CD4-positive, CD25-positive, alpha-beta regulatory T cell (primary cell): ENCODE data around the gene RIGI. TPM values are rescaled to one million over a fixed set of nuclear protein-coding genes. Genes with fewer than 3 reads are reported as not detected.

Experiments used
- ATAC-seq, 2 donors: fragments of 150-1000 bp; cut with Tn5 transposase; one replicate each; pipeline ENCODE4 v1.10.0; 2021; ENCODE audit warnings: low read depth in 2 of 2, moderate number of reproducible peaks in 2 of 2, moderate library complexity in 1 of 2
- DNase-seq, 3 donors: peaks; one replicate each; pipeline versions ENCODE4 v3.0.0 to v3.0.0-alpha.2; 2012 to 2022; ENCODE audit warnings: mixed read lengths in 1 of 3
- H3K27ac ChIP-seq: one replicate; pipeline ENCODE4 v1.7.0; 2013; ENCODE audit warnings: mild to moderate bottlenecking, low read length; ENCODE audit not compliant: insufficient read depth, poor library complexity, severe bottlenecking
- H3K27me3 ChIP-seq: one replicate; pipeline ENCODE4 v1.7.0; 2013; ENCODE audit warnings: low read length; ENCODE audit not compliant: control insufficient read depth, insufficient read depth
- H3K36me3 ChIP-seq: one replicate; pipeline ENCODE4 v1.7.0; 2013; ENCODE audit warnings: mild to moderate bottlenecking, low read length, moderate library complexity; ENCODE audit not compliant: control insufficient read depth, insufficient read depth
- H3K4me1 ChIP-seq: 2 replicates; pipeline ENCODE4 v1.7.0; 2013; ENCODE audit warnings: mild to moderate bottlenecking, low read length; ENCODE audit not compliant: insufficient read depth, control insufficient read depth, poor library complexity, severe bottlenecking
- H3K4me3 ChIP-seq: one replicate; pipeline ENCODE4 v1.7.0; 2013; ENCODE audit warnings: low read depth, mild to moderate bottlenecking, low read length, moderate library complexity
- H3K9me3 ChIP-seq, 2 experiments: 1 replicate in 1 of 2; 2 replicates in 1 of 2; pipeline ENCODE4 v1.7.0; 2013; ENCODE audit warnings: low read length in 2 of 2, mild to moderate bottlenecking in 1 of 2, moderate library complexity in 1 of 2; ENCODE audit not compliant: control insufficient read depth in 2 of 2
- H3K27ac Mint-ChIP-seq, 3 donors: one replicate each; pipeline ENCODE4 v1.8.0; 2020 to 2022; ENCODE audit warnings: mild to moderate bottlenecking in 3 of 3, mixed read lengths in 3 of 3, moderate library complexity in 2 of 3
- H3K27me3 Mint-ChIP-seq: one replicate; pipeline ENCODE4 v1.8.0; 2022; ENCODE audit warnings: mild to moderate bottlenecking, mixed read lengths
- H3K36me3 Mint-ChIP-seq: one replicate; pipeline ENCODE4 v1.8.0; 2020; ENCODE audit warnings: mixed read lengths
- H3K4me1 Mint-ChIP-seq, 4 donors: one replicate each; pipeline ENCODE4 v1.8.0; 2020 to 2022; ENCODE audit warnings: mixed read lengths in 4 of 4, mild to moderate bottlenecking in 1 of 4
- H3K4me3 Mint-ChIP-seq, 4 donors: one replicate each; pipeline ENCODE4 v1.8.0; 2020 to 2022; ENCODE audit warnings: mild to moderate bottlenecking in 4 of 4, mixed read lengths in 4 of 4, moderate library complexity in 3 of 4
- H3K9me3 Mint-ChIP-seq, 7 donors: one replicate each; pipeline ENCODE4 v1.8.0; 2020 to 2022; ENCODE audit warnings: mixed read lengths in 7 of 7, mild to moderate bottlenecking in 3 of 7, moderate library complexity in 2 of 7
- polyA plus RNA-seq, 4 donors: library from polyadenylated mRNA; unstranded; fragments of 300-500 nt; fragmentation: Illumina TruSeq; gene quantifications; one replicate each; pipeline ENCODE4 v1.2.3, GENCODE V29; 2021
- total RNA-seq: library from RNA; stranded (reverse); gene quantifications from one replicate; pipeline ENCODE4 v1.2.3, GENCODE V29; 2022

Gene RIGI
- total and polyA plus RNA-seq, 5 donors from 2014 or later, result 18.3 to 25.3 (median 21.1) TPM

- peaks cover 7 to 41% (median 30%) of the 10 kb centered on the region in 4 donors for H3K4me1 Mint-ChIP-seq
- peaks cover 33% of the 10 kb centered on the region for H3K36me3 Mint-ChIP-seq
- H3K4me1 ChIP-seq, result no peaks in the 10 kb centered on the region
- peaks cover 32% of the 10 kb centered on the region for H3K36me3 ChIP-seq
- no peak overlapping the region for H3K27ac Mint-ChIP-seq
- H3K4me3 Mint-ChIP-seq, result no peak overlapping the region
- no peak for ATAC-seq
- DNase-seq, result no peak
- H3K4me3 ChIP-seq, result no peak overlapping the region
- no peaks in the 10 kb centered on the region for H3K27me3 ChIP-seq
- H3K9me3 ChIP-seq, result no peaks in the 10 kb centered on the region
- peaks cover 4% of the 10 kb centered on the region for H3K27me3 Mint-ChIP-seq
- no peak overlapping the region for H3K27ac ChIP-seq
- peaks cover 0 to 4% (median 0%) of the 10 kb centered on the region in 7 donors for H3K9me3 Mint-ChIP-seq
These were observed 40.0 kb upstream of the RIGI start for GRCh38 chr9:32565967-32566366.

- peaks cover 19% of the 10 kb centered on the region for H3K36me3 Mint-ChIP-seq
- no peak for ATAC-seq
These were observed 32.5 kb upstream of the RIGI start for GRCh38 chr9:32558408-32558934.

GRCh38 chr9:32554591-32554990 is 28.6 kb upstream of the RIGI start:
- Histone ChIP-seq H3K27me3 (no peaks in the 10 kb centered on the region), H3K4me3 (no peak overlapping the region), H3K27ac (no peak overlapping the region), H3K4me1 (peaks cover 26% of the 10 kb centered on the region), H3K9me3 (no peaks in the 10 kb centered on the region), H3K36me3 (no peaks in the 10 kb centered on the region)
- no peak overlapping the region for H3K4me3 Mint-ChIP-seq
- DNase-seq (no peak), ATAC-seq (no peak)
- no peaks in the 10 kb centered on the region for H3K9me3 Mint-ChIP-seq
- peaks cover 15% of the 10 kb centered on the region for H3K36me3 Mint-ChIP-seq
- peaks cover 26 to 62% (median 47%) of the 10 kb centered on the region in 4 donors for H3K4me1 Mint-ChIP-seq
- H3K27me3 Mint-ChIP-seq, result no peaks in the 10 kb centered on the region
- peak overlapping the region in 1 of 3 donors; percentile 18 for H3K27ac Mint-ChIP-seq

More at GRCh38 chr9:32558408-32558934, 32.5 kb upstream of the RIGI start:
- DNase-seq, result no peak
- Histone ChIP-seq H3K27me3 (no peaks in the 10 kb centered on the region), H3K4me1 (peaks cover 3% of the 10 kb centered on the region), H3K4me3 (no peak overlapping the region), H3K9me3 (no peaks in the 10 kb centered on the region), H3K27ac (no peak overlapping the region), H3K36me3 (no peaks in the 10 kb centered on the region)
- no peak overlapping the region for H3K4me3 Mint-ChIP-seq
- H3K27ac Mint-ChIP-seq, result peak overlapping the region in 1 of 3 donors; percentile 82
- H3K27me3 Mint-ChIP-seq, result peaks cover 4% of the 10 kb centered on the region
- H3K9me3 Mint-ChIP-seq, result peaks cover 0 to 4% (median 0%) of the 10 kb centered on the region in 7 donors
- H3K4me1 Mint-ChIP-seq, result peaks cover 31 to 56% (median 42%) of the 10 kb centered on the region in 4 donors

GRCh38 chr9:32554107-32554506 is 28.1 kb upstream of the RIGI start:
- H3K4me3 ChIP-seq, result no peak overlapping the region
- ATAC-seq (no peak), DNase-seq (no peak)
- no peak overlapping the region for H3K27ac Mint-ChIP-seq
- H3K4me3 Mint-ChIP-seq, result peak overlapping the region; percentile 29 to 65 (median 35)
- H3K27ac ChIP-seq, result no peak overlapping the region
- H3K27me3 Mint-ChIP-seq, result no peaks in the 10 kb centered on the region
- no peaks in the 10 kb centered on the region for H3K36me3 ChIP-seq
- H3K9me3 Mint-ChIP-seq, result no peaks in the 10 kb centered on the region
- peaks cover 21 to 62% (median 45%) of the 10 kb centered on the region in 4 donors for H3K4me1 Mint-ChIP-seq
- peaks cover 31% of the 10 kb centered on the region for H3K4me1 ChIP-seq
- H3K27me3 ChIP-seq, result no peaks in the 10 kb centered on the region
- no peaks in the 10 kb centered on the region for H3K9me3 ChIP-seq
- peaks cover 10% of the 10 kb centered on the region for H3K36me3 Mint-ChIP-seq

GRCh38 chr9:32552172-32552872 is 26.3 kb upstream of the RIGI start, which contains the start of the genes SMIM27 and TOPORS:
TSS of gene SMIM27 (plus strand) at chr9:32552327. CDS start at chr9:32552435, 108 bp downstream.
TSS of gene TOPORS (minus strand) at chr9:32552586. CDS start at chr9:32552436, 150 bp downstream.
- H3K4me1 Mint-ChIP-seq, result peaks cover 22 to 69% (median 51%) of the 10 kb centered on the region in 4 donors
- no peaks in the 10 kb centered on the region for H3K27me3 ChIP-seq

GRCh38 chr9:32551276-32552051 is 25.5 kb upstream of the RIGI start:
- peak in 1 of 2 donors; percentile 13 for ATAC-seq
- Mint-ChIP-seq H3K27me3 (no peaks in the 10 kb centered on the region), H3K9me3 (no peaks in the 10 kb centered on the region), H3K27ac (peak overlapping the region; percentile 98 to 100 (median 99)), H3K4me3 (peak overlapping the region; percentile 92 to 99 (median 94)), H3K4me1 (peaks cover 24 to 75% (median 53%) of the 10 kb centered on the region in 4 donors), H3K36me3 (peaks cover 14% of the 10 kb centered on the region)
- H3K27ac ChIP-seq, result peak overlapping the region; percentile 95
- DNase-seq, result peak; percentile 31 to 64 (median 63)
- no peaks in the 10 kb centered on the region for H3K36me3 ChIP-seq
- peak overlapping the region; percentile 97 for H3K4me3 ChIP-seq
- H3K9me3 ChIP-seq, result no peaks in the 10 kb centered on the region
- no peaks in the 10 kb centered on the region for H3K27me3 ChIP-seq
- H3K4me1 ChIP-seq, result peaks cover 32% of the 10 kb centered on the region

More at GRCh38 chr9:32552172-32552872, 26.3 kb upstream of the RIGI start, which contains the start of the genes SMIM27 and TOPORS:
- no peaks in the 10 kb centered on the region for H3K9me3 Mint-ChIP-seq
- Histone ChIP-seq H3K4me3 (peak within 1 kb of the TSS; percentile 97), H3K4me1 (peaks cover 32% of the 10 kb centered on the region), H3K27ac (peak within 1 kb of the TSS; percentile 95), H3K36me3 (no peaks in the 10 kb centered on the region), H3K9me3 (no peaks in the 10 kb centered on the region)
- H3K27ac Mint-ChIP-seq, result peak within 1 kb of the TSS; percentile 98 to 100 (median 99)
- ATAC-seq (peak; percentile 67), DNase-seq (peak; percentile 88 to 94 (median 90))
- H3K27me3 Mint-ChIP-seq, result no peaks in the 10 kb centered on the region
- peak within 1 kb of the TSS; percentile 92 to 99 (median 94) for H3K4me3 Mint-ChIP-seq
- peaks cover 8% of the 10 kb centered on the region for H3K36me3 Mint-ChIP-seq

- peaks cover 32% of the 10 kb centered on the region for H3K4me1 ChIP-seq
- no peaks in the 10 kb centered on the region for H3K9me3 ChIP-seq
- Mint-ChIP-seq H3K36me3 (peaks cover 9% of the 10 kb centered on the region), H3K9me3 (no peaks in the 10 kb centered on the region), H3K27me3 (no peaks in the 10 kb centered on the region), H3K4me3 (peak overlapping the region; percentile 92 to 99 (median 94)), H3K4me1 (peaks cover 16 to 75% (median 51%) of the 10 kb centered on the region in 4 donors), H3K27ac (peak overlapping the region; percentile 98 to 100 (median 99))
- DNase-seq (peak; percentile 95 to 98 (median 96)), ATAC-seq (peak; percentile 82 to 83)
- H3K27me3 ChIP-seq, result no peaks in the 10 kb centered on the region
- H3K27ac ChIP-seq, result peak overlapping the region; percentile 95
- H3K36me3 ChIP-seq, result no peaks in the 10 kb centered on the region
- H3K4me3 ChIP-seq, result peak overlapping the region; percentile 99
These were observed 24.7 kb upstream of the RIGI start for GRCh38 chr9:32550562-32551275.
